IMR-90 (cell line): Measurements from ENCODE around the gene MORC1. TPM values are rescaled to one million over a fixed set of nuclear protein-coding genes. Genes with fewer than 3 reads are reported as not detected.

Experiments
- ATAC-seq: fragments of 200-7000 bp; cut with Tn5 transposase; 2 replicates; pipeline ENCODE4 v1.9.1; 2020; ENCODE audit warnings: low read depth, mild to moderate bottlenecking, moderate library complexity
- BruUV-seq: library from RNA; stranded (reverse); fragments of 400-500 nt; replicated peaks from 2 replicates; lab custom pipeline; 2021; lab: Mats Ljungman, UMichigan
- CTCF ChIA-PET: fragments of 300-600 bp; formaldehyde crosslinking; extraction: SDS; loops from one replicate; lab custom pipeline; 2021; ENCODE audit warnings: antibody characterized with exemption; lab: Yijun Ruan, JAX
- POLR2A ChIA-PET: fragments of 300-600 bp; sonication (Branson Sonifier 250); formaldehyde crosslinking; loops from one replicate; lab custom pipeline; 2022; ENCODE audit warnings: antibody characterized with exemption; ENCODE audit not compliant: unreplicated experiment; lab: Charles Lee
- DNase-seq: peaks from one replicate; pipeline ENCODE4 v3.0.0; 2013
- H2AFZ ChIP-seq: replicated peaks from 2 replicates; pipeline ENCODE3; 2013; ENCODE audit warnings: low read length, mild to moderate bottlenecking; ENCODE audit not compliant: poor library complexity
- H2AK5ac ChIP-seq: 2 replicates; pipeline ENCODE4 v1.6.1; 2013; ENCODE audit warnings: low read depth, low read length, inconsistent platforms
- H2AK9ac ChIP-seq: replicated peaks from 2 replicates; pipeline ENCODE3; 2013; ENCODE audit warnings: mild to moderate bottlenecking, low read depth, low read length, moderate library complexity; ENCODE audit not compliant: poor library complexity
- H2BK120ac ChIP-seq: 2 replicates; pipeline ENCODE4 v1.6.1; 2013; ENCODE audit warnings: low read depth, low read length, inconsistent platforms
- H2BK15ac ChIP-seq: 3 replicates; pipeline ENCODE4 v1.6.1; 2013; ENCODE audit warnings: low read depth, low read length, inconsistent platforms
- H2BK20ac ChIP-seq: 2 replicates; pipeline ENCODE4 v1.6.1; 2013; ENCODE audit warnings: low read depth, mild to moderate bottlenecking, inconsistent platforms, low read length, moderate library complexity
- H2BK5ac ChIP-seq: 2 replicates; pipeline ENCODE4 v1.6.1; 2013; ENCODE audit warnings: mild to moderate bottlenecking, low read depth, low read length, inconsistent platforms; ENCODE audit not compliant: poor library complexity, severe bottlenecking
- H3K14ac ChIP-seq: replicated peaks from 2 replicates; pipeline ENCODE4 v1.6.1; 2013; ENCODE audit warnings: low read depth, low read length, inconsistent platforms
- H3K18ac ChIP-seq: 2 replicates; pipeline ENCODE4 v1.6.1; 2013; ENCODE audit warnings: low read depth, low read length, control low read depth
- H3K23ac ChIP-seq: 2 replicates; pipeline ENCODE4 v1.6.1; 2013; ENCODE audit warnings: low read depth, low read length, inconsistent platforms
- H3K27ac ChIP-seq: 2 replicates; pipeline ENCODE4 v1.5.1; 2013; ENCODE audit warnings: mild to moderate bottlenecking, control low read depth, low read length; ENCODE audit not compliant: insufficient read depth
- H3K27me3 ChIP-seq: 2 replicates; pipeline ENCODE4 v1.6.1; 2013; ENCODE audit warnings: low read length; ENCODE audit not compliant: control insufficient read depth, insufficient read depth
- H3K36me3 ChIP-seq: 2 replicates; pipeline ENCODE4 v1.6.1; 2013; ENCODE audit warnings: low read length, mixed read lengths; ENCODE audit not compliant: control insufficient read depth, insufficient read depth
- H3K4ac ChIP-seq: 2 replicates; pipeline ENCODE4 v1.6.1; 2013; ENCODE audit warnings: low read depth, low read length, inconsistent platforms
- H3K4me1 ChIP-seq: 2 replicates; pipeline ENCODE4 v1.6.1; 2013; ENCODE audit warnings: low read length, mixed read lengths; ENCODE audit not compliant: control insufficient read depth, insufficient read depth
- H3K4me2 ChIP-seq: 2 replicates; pipeline ENCODE4 v1.6.1; 2013; ENCODE audit warnings: low read depth, mild to moderate bottlenecking, control low read depth, low read length, moderate library complexity
- H3K4me3 ChIP-seq: 2 replicates; pipeline ENCODE4 v1.5.1; 2013; ENCODE audit warnings: low read depth, mild to moderate bottlenecking, control low read depth, low read length, moderate library complexity; ENCODE audit not compliant: insufficient read depth
- H3K56ac ChIP-seq: 2 replicates; pipeline ENCODE4 v1.6.1; 2013; ENCODE audit warnings: low read length, inconsistent platforms; ENCODE audit not compliant: insufficient read depth; ENCODE audit errors: extremely low read depth
- H3K79me1 ChIP-seq, 2 experiments: 2 replicates each; pipeline ENCODE4 v1.6.1; 2013; ENCODE audit warnings: low read length in 2 of 2, inconsistent platforms in 1 of 2, low read depth in 1 of 2
- H3K9ac ChIP-seq: 2 replicates; pipeline ENCODE4 v1.6.1; 2013; ENCODE audit warnings: low read depth, low read length, control low read depth
- H3K9me1 ChIP-seq: 2 replicates; pipeline ENCODE4 v1.6.1; 2013; ENCODE audit warnings: low read length, inconsistent platforms; ENCODE audit not compliant: insufficient read depth
- H3K9me3 ChIP-seq: 2 replicates; pipeline ENCODE4 v1.6.1; 2013; ENCODE audit warnings: low read length; ENCODE audit not compliant: control insufficient read depth, insufficient read depth
- H4K20me1 ChIP-seq: 2 replicates; pipeline ENCODE4 v1.6.1; 2013; ENCODE audit warnings: low read length, inconsistent platforms; ENCODE audit not compliant: insufficient read depth
- H4K5ac ChIP-seq: 2 replicates; pipeline ENCODE4 v1.6.1; 2013; ENCODE audit warnings: mild to moderate bottlenecking, low read depth, low read length, control low read depth
- H4K8ac ChIP-seq, 2 experiments: 2 replicates each; pipeline ENCODE4 v1.6.1; 2013; ENCODE audit warnings: low read depth in 2 of 2, low read length in 2 of 2, control low read depth in 1 of 2, inconsistent platforms in 1 of 2
- H4K91ac ChIP-seq: 2 replicates; pipeline ENCODE4 v1.6.1; 2013; ENCODE audit warnings: low read depth, low read length, inconsistent platforms; ENCODE audit not compliant: insufficient read depth
- BHLHE40 ChIP-seq: fragments of 150-350 bp; IDR thresholded peaks from 2 replicates; pipeline ENCODE4 v1.6.1; 2016; ENCODE audit warnings: mild to moderate bottlenecking, low read depth, low read length
- CEBPB ChIP-seq: IDR thresholded peaks from 2 replicates; pipeline ENCODE4 v1.6.1; 2012; ENCODE audit warnings: low read depth, low read length, improper control_type of control experiment
- CHD1 ChIP-seq: IDR thresholded peaks from 2 replicates; pipeline ENCODE4 v1.6.1; 2012; ENCODE audit warnings: low read depth, low read length, improper control_type of control experiment
- FOS ChIP-seq: fragments of 150-350 bp; IDR thresholded peaks from 2 replicates; pipeline ENCODE4 v1.6.1; 2016; ENCODE audit warnings: low read depth, low read length
- MAFK ChIP-seq: IDR thresholded peaks from 2 replicates; pipeline ENCODE4 v1.6.1; 2012; ENCODE audit warnings: low read depth, low read length, improper control_type of control experiment
- MAZ ChIP-seq: IDR thresholded peaks from 2 replicates; pipeline ENCODE4 v1.6.1; 2012; ENCODE audit warnings: low read depth, mild to moderate bottlenecking, low read length, improper control_type of control experiment, moderate library complexity, borderline replicate concordance
- MXI1 ChIP-seq: IDR thresholded peaks from 2 replicates; pipeline ENCODE4 v1.6.1; 2012; ENCODE audit warnings: low read depth, mild to moderate bottlenecking, low read length, moderate library complexity, borderline replicate concordance
- NFE2L2 ChIP-seq: fragments of 150-350 bp; IDR thresholded peaks from 2 replicates; pipeline ENCODE4 v1.6.1; 2016; ENCODE audit warnings: low read depth, mild to moderate bottlenecking, low read length
- POLR2A ChIP-seq: IDR thresholded peaks from 2 replicates; pipeline ENCODE4 v1.6.1; 2012; ENCODE audit warnings: mild to moderate bottlenecking, low read depth, low read length
- RAD21 ChIP-seq: IDR thresholded peaks from 2 replicates; pipeline ENCODE4 v1.6.1; 2012; ENCODE audit warnings: low read length, improper control_type of control experiment
- RCOR1 ChIP-seq: IDR thresholded peaks from 2 replicates; pipeline ENCODE4 v1.6.1; 2012; ENCODE audit warnings: mild to moderate bottlenecking, low read length, improper control_type of control experiment; ENCODE audit not compliant: insufficient replicate concordance
- RFX5 ChIP-seq: IDR thresholded peaks from 2 replicates; pipeline ENCODE4 v1.8.0; 2012; ENCODE audit warnings: low read depth, mild to moderate bottlenecking, low read length, moderate library complexity
- SMC3 ChIP-seq: fragments of 150-350 bp; IDR thresholded peaks from 2 replicates; pipeline ENCODE4 v1.6.1; 2016; ENCODE audit warnings: low read depth, mild to moderate bottlenecking, antibody characterized with exemption, low read length, moderate library complexity
- WGBS, 2 experiments: methylation state at CpG; one replicate each; pipeline versions ENCODE4 v1.1.5 to v1.1.7; 2013; ENCODE audit warnings: missing lambda C conversion rate in 2 of 2; ENCODE audit not compliant: insufficient read length in 1 of 2; ENCODE audit errors: extremely low coverage in 2 of 2; 5-methylcytosine and 5-hydroxymethylcytosine counted together
- dilution Hi-C: fragments of 300-500 bp; cut with HindIII; formaldehyde crosslinking; loops from one replicate; pipeline ENCODE4 v1.14.3; 2018; ENCODE audit warnings: low sequenced_read_pairs; ENCODE audit not compliant: unreplicated experiment
- in situ Hi-C: fragments of 300-500 bp; cut with MboI; formaldehyde crosslinking; loops from 3 replicates; pipeline ENCODE4 v1.14.3; 2019; ENCODE audit warnings: low sequenced_read_pairs, inconsistent platforms, mixed read lengths
- intact Hi-C: fragments of 100-400 bp; cut with micrococcal nuclease; formaldehyde crosslinking; loops from 2 replicates; pipeline ENCODE4 v1.10.0; 2022
- polyA plus RNA-seq, 3 experiments: library from polyadenylated mRNA; depleted of rRNA; stranded (reverse); fragments of >200 nt; gene quantifications; 2 replicates each; pipeline ENCODE4 v1.2.3, GENCODE V29; 2012; ENCODE audit warnings: low replicate concordance in 1 of 3
- total RNA-seq: library from RNA; depleted of rRNA; stranded (reverse); fragments of >200 nt; gene quantifications from 2 replicates; pipeline ENCODE4 v1.2.3, GENCODE V29; 2012
- TF ChIP-seq, protein P1 (sequence below): fragments of 150-350 bp; IDR thresholded peaks from 2 replicates; pipeline ENCODE4 v1.6.1; 2017; ENCODE audit warnings: mild to moderate bottlenecking, antibody characterized with exemption, low read length, low read depth
- TF ChIP-seq, protein P2 (sequence below): conservative IDR thresholded peaks from 2 replicates; pipeline ENCODE4 v1.5.1; 2012; ENCODE audit warnings: mild to moderate bottlenecking, low read depth, low read length, improper control_type of control experiment
- TF ChIP-seq, protein P3 (sequence below): fragments of 150-350 bp; IDR thresholded peaks from 2 replicates; pipeline ENCODE4 v1.6.1; 2016; ENCODE audit warnings: low read depth, mild to moderate bottlenecking, low read length, moderate library complexity, borderline replicate concordance

MORC1 gene
- total and polyA plus RNA-seq, 2 of the 4 experiments (the other 2 are of a cell fraction): not detected

DNA sequence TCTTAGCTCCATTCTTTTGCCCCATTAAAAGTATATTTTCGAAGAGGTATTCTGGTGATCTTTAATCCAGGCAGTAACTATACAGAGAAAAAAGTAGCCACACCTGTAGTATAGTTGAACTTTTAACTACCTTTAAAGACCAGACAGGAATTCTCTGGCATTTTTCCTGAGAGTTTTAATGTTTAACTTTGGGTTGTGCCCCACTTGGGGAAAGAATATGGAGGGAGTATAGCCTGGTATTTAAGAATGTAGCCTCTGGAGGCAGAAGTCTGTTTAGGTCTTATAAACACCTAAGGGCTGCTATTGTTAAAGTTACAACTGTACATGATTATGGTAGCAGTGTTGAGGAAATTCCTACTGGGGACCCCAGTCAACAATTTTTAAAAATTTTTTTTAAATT lies 37.9 kb upstream of the MORC1 start:
- no peaks in the 10 kb centered on the region for H3K9me3 ChIP-seq
- H2BK120ac ChIP-seq: no peak overlapping the region
- ChIA-PET CTCF (no interaction called here), POLR2A (no interaction called here)
- no TSS peak for BruUV-seq
- H3K4me1 ChIP-seq: no peaks in the 10 kb centered on the region
- H3K9me1 ChIP-seq: no peaks in the 10 kb centered on the region
- no peaks in the 10 kb centered on the region for H3K27me3 ChIP-seq
- no peak overlapping the region for H3K14ac ChIP-seq
- no peak overlapping the region for H3K18ac ChIP-seq
- H3K4ac ChIP-seq: no peak overlapping the region
- no peak for DNase-seq
- H3K23ac ChIP-seq: no peak overlapping the region
- in situ Hi-C loops (no loop called here), dilution Hi-C loops (no loop called here), intact Hi-C loops (no loop called here)
- H2BK15ac ChIP-seq: no peak overlapping the region
- H2AK5ac ChIP-seq: no peak overlapping the region
- no peak overlapping the region for H3K27ac ChIP-seq
- TF ChIP-seq MXI1 (no peak), RAD21 (no peak), RCOR1 (no peak), SMC3 (no peak), CHD1 (no peak), CEBPB (no peak), MAZ (no peak), MAFK (no peak), POLR2A (no peak), NFE2L2 (no peak), RFX5 (no peak), BHLHE40 (no peak), FOS (no peak)
- TF ChIP-seq, protein P1, sequence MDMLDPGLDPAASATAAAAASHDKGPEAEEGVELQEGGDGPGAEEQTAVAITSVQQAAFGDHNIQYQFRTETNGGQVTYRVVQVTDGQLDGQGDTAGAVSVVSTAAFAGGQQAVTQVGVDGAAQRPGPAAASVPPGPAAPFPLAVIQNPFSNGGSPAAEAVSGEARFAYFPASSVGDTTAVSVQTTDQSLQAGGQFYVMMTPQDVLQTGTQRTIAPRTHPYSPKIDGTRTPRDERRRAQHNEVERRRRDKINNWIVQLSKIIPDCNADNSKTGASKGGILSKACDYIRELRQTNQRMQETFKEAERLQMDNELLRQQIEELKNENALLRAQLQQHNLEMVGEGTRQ: no peak
- TF ChIP-seq, protein P2, sequence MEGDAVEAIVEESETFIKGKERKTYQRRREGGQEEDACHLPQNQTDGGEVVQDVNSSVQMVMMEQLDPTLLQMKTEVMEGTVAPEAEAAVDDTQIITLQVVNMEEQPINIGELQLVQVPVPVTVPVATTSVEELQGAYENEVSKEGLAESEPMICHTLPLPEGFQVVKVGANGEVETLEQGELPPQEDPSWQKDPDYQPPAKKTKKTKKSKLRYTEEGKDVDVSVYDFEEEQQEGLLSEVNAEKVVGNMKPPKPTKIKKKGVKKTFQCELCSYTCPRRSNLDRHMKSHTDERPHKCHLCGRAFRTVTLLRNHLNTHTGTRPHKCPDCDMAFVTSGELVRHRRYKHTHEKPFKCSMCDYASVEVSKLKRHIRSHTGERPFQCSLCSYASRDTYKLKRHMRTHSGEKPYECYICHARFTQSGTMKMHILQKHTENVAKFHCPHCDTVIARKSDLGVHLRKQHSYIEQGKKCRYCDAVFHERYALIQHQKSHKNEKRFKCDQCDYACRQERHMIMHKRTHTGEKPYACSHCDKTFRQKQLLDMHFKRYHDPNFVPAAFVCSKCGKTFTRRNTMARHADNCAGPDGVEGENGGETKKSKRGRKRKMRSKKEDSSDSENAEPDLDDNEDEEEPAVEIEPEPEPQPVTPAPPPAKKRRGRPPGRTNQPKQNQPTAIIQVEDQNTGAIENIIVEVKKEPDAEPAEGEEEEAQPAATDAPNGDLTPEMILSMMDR: no peak
- TF ChIP-seq, protein P3, sequence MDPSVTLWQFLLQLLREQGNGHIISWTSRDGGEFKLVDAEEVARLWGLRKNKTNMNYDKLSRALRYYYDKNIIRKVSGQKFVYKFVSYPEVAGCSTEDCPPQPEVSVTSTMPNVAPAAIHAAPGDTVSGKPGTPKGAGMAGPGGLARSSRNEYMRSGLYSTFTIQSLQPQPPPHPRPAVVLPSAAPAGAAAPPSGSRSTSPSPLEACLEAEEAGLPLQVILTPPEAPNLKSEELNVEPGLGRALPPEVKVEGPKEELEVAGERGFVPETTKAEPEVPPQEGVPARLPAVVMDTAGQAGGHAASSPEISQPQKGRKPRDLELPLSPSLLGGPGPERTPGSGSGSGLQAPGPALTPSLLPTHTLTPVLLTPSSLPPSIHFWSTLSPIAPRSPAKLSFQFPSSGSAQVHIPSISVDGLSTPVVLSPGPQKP: no peak
- H2BK5ac ChIP-seq: no peak overlapping the region
- no peak overlapping the region for H4K5ac ChIP-seq
- H3K4me3 ChIP-seq: no peak overlapping the region
- H3K36me3 ChIP-seq: no peaks in the 10 kb centered on the region
- H2AFZ ChIP-seq: no peak overlapping the region
- H2AK9ac ChIP-seq: no peak overlapping the region
- no peak overlapping the region for H4K8ac ChIP-seq
- ATAC-seq: no peak
- no peak overlapping the region for H3K9ac ChIP-seq
- no peak overlapping the region for H3K4me2 ChIP-seq
- H3K56ac ChIP-seq: no peak overlapping the region
- WGBS, 2 experiments: no CpG with 5 or more reads among the region's 1 CpG
- no peak overlapping the region for H4K91ac ChIP-seq
- H2BK20ac ChIP-seq: no peak overlapping the region
- H4K20me1 ChIP-seq: no peaks in the 10 kb centered on the region
- no peaks in the 10 kb centered on the region for H3K79me1 ChIP-seq
